Measurements from ENCODE around the gene TBX4. TPM values are rescaled to one million over a fixed set of nuclear protein-coding genes. Genes with fewer than 3 reads are reported as not detected.
"Not testable (repeated sequence)": the region's sequence is repeated elsewhere in the genome, so short reads cannot be mapped to it uniquely, and the experiment has no call there.

The TBX4 gene
- total RNA-seq, 4 donors from 2014 or later, result 0.27 TPM; not detected in 3

DNA sequence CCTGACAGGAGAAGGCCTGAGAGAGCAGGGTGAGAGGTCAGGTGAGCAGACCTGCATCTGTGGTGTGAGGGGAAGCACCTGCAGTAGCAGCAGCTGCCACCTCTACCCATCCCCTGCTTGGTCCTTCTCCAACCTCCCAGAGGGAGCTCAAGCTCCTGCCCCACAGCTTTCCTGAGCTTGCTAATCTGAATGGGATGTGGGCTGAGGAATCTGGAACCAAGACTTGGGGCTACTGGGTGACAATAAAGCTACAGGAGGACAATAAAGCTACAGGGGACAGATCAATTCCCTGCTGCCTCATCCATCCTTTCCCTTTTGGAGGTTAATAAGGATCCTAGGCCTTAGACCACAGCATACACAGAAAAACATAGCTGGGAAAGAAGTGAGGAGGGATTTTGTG lies 4.9 kb upstream of the TBX4 start:
- no peak for TF ChIP-seq EP300 (IDR thresholded peaks at IDR 0.05)
- TF ChIP-seq POLR2A (IDR thresholded peaks at IDR 0.05), result no peak
- no peak for TF ChIP-seq POLR2AphosphoS5 (IDR thresholded peaks at IDR 0.05)
- TF ChIP-seq, protein P1, sequence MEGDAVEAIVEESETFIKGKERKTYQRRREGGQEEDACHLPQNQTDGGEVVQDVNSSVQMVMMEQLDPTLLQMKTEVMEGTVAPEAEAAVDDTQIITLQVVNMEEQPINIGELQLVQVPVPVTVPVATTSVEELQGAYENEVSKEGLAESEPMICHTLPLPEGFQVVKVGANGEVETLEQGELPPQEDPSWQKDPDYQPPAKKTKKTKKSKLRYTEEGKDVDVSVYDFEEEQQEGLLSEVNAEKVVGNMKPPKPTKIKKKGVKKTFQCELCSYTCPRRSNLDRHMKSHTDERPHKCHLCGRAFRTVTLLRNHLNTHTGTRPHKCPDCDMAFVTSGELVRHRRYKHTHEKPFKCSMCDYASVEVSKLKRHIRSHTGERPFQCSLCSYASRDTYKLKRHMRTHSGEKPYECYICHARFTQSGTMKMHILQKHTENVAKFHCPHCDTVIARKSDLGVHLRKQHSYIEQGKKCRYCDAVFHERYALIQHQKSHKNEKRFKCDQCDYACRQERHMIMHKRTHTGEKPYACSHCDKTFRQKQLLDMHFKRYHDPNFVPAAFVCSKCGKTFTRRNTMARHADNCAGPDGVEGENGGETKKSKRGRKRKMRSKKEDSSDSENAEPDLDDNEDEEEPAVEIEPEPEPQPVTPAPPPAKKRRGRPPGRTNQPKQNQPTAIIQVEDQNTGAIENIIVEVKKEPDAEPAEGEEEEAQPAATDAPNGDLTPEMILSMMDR (IDR thresholded peaks at IDR 0.05), result no peak

DNA sequence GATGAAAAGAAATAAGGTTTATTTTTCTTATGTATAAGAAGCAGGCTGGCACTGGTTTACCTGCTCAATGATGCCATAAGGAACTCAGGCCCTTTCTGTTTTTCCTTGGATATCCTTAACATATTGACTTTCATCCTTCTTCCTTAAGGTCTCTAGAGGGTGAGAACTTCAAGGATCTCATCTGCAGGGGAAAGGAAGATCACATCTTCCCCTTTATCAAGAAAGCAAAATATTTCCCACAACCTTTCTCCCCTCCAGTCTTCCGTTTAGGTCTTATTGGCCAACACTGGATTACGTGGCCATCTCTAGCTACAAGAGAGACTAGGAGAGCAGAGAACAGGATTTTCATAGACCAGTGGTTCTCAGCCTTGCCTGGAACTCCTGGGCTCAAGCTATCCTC lies 4.2 kb upstream of the TBX4 start:
- TF ChIP-seq, protein P1 (IDR thresholded peaks at IDR 0.05), result no peak
- no peak for TF ChIP-seq EP300 (IDR thresholded peaks at IDR 0.05)
- TF ChIP-seq POLR2AphosphoS5 (IDR thresholded peaks at IDR 0.05), result no peak
- no peak for TF ChIP-seq POLR2A (IDR thresholded peaks at IDR 0.05)
- 69% methylated on average over 2 of the region's 2 CpGs; no CpG with 5 or more reads in 1 of the 2 donors for WGBS, 2 donors (ENCODE audit: low coverage in 1 of 2)

More for the DNA sequence above, 4.9 kb upstream of the TBX4 start:
- Histone ChIP-seq H3K27me3 (peaks cover 43% of the 10 kb centered on the region), H3K4me3 (no peak overlapping the region), H3K36me3 (no peaks in the 10 kb centered on the region), H3K27ac (no peak overlapping the region), H3K4me1 (peaks cover 0 to 11% (median 10%) of the 10 kb centered on the region in 3 donors), H3K9me3 (no peaks in the 10 kb centered on the region)
- no peak for ATAC-seq

DNA sequence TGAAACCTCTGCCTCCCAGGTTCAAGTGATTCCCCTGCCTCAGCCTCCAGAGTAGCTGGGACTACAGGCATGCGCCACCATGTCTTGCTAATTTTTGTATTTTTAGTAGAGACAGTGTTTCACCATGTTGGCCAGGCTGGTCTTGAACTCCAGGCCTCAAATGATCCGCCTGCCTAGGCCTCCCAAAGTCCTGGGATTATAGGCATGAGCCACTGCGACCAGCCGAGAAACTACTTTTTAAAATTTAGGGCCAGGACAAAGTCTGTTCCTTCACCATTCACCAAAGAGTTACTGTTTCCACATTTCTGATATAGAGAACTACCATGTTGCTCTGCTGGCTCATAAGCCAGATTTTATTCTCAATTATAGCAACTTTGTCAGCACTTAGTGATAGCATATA lies 3.1 kb upstream of the TBX4 start:
- H3K4me3 ChIP-seq, H3K36me3 ChIP-seq, ATAC-seq, H3K9me3 ChIP-seq, H3K27ac ChIP-seq: not testable (repeated sequence)
- Histone ChIP-seq H3K27me3 (peaks cover 42% of the 10 kb centered on the region), H3K4me1 (peaks cover 0 to 17% (median 10%) of the 10 kb centered on the region in 3 donors)
- WGBS, 2 donors (ENCODE audit: low coverage in 1 of 2), result 89 to 100% methylated on average over 1 to 4 of the region's 4 CpGs

More for the DNA sequence above, 4.2 kb upstream of the TBX4 start:
- H3K4me3 ChIP-seq, result no peak overlapping the region
- no peaks in the 10 kb centered on the region for H3K9me3 ChIP-seq
- peaks cover 47% of the 10 kb centered on the region for H3K27me3 ChIP-seq
- H3K36me3 ChIP-seq, result no peaks in the 10 kb centered on the region
- no peak overlapping the region for H3K27ac ChIP-seq
- peaks cover 0 to 15% (median 10%) of the 10 kb centered on the region in 3 donors for H3K4me1 ChIP-seq
- no peak for ATAC-seq

DNA sequence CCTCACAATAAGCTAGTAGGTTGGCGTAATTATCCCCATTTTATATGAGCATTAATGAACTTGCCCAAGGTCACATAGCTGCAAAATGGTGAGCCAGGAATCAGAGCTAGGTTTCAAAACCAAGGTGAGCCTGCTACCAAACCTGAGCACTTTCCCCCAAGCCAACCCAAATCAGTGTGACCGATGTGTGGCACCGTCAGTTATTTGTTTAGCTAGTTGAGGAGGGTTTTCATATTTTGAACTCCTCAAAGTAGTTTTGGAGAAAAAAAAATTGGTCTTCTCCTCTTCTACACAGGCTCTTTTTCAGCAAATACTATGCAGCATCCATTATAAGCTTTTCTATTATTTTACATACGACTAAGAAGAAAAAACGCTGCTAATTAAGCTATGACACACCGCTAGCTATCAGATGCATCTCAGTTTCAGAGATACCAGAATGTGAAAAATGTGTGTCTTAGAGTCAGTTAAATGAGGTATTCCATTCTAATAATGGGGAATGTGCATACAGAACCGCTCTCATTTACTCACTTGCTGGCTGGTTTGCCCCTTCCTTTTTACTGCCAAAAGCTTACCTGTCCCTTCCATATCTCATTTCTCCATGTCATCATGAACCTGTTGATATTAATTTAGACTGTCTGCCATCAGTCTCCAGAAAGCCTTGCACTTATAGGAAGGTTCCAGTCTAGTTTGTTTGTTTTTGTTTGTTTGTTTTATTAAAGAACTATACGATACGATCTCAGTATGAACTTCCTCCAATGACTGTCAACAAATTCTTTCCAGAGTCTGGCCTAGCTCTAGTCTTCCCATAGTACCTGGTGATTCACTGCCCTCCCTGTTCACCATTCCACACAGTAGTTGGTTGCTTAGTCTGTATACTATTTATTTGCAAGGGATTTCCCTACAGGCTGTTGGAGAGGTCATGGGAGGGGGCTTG lies 2.2 kb upstream of the TBX4 start:
- 80 to 92% methylated on average over 9 of the region's 9 CpGs for whole genome bisulfite sequencing, 2 donors (ENCODE audit: low coverage in 1 of 2)
- Histone ChIP-seq H3K27me3 (peaks cover 51% of the 10 kb centered on the region), H3K36me3 (no peaks in the 10 kb centered on the region), H3K27ac (no peak overlapping the region), H3K9me3 (no peaks in the 10 kb centered on the region), H3K4me3 (no peak overlapping the region), H3K4me1 (peaks cover 0 to 25% (median 10%) of the 10 kb centered on the region in 3 donors)
- TF ChIP-seq EP300 (IDR thresholded peaks at IDR 0.05), result no peak
- TF ChIP-seq, protein P1 (IDR thresholded peaks at IDR 0.05), result no peak
- ATAC-seq, result no peak

DNA sequence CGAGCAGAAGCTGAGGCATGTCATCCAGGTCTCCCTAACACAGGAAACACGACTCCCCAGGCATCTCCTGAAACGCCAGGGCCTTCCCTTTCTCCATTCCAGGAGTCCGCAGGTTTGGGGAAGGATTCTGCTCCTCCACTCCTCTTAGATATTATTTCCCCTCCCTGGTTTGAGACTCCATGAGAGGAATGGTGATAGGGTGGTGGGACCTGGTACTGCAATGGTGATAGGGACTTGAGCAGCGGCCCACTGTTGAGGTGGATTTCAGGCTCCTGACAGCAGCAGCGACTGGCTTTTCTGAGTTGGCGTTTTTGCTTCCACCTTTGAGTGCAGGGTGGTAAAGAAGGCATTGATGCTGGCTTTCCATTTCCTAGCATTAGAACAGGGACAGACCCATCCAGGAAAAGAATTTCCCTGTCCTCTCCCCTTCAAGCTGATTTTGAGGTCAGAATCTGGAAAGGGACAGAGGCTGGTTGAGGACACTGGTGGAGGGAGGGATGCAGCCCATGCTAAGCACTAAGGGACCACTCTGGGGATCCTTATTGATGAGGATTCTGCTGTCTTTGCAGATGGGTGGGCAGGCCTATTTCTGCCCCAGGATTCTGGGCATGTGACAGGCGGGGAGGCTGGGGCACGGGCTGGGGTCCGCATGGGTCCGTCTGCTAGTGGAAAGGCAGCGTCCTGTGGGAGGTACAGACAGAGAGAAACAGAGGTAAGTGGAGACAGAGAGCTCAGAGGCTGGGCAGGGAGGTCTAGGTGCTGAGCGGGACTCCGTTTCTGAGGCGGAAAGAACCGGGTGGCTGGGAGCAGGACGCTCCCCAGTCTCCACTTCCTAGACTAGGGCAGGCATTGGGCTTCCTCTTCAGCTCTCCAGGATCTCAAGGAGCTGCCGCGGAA lies 1.3 kb upstream of the TBX4 start:
- Histone ChIP-seq H3K4me3 (no peak overlapping the region), H3K27me3 (peaks cover 60% of the 10 kb centered on the region), H3K9me3 (no peaks in the 10 kb centered on the region), H3K27ac (no peak overlapping the region), H3K4me1 (peaks cover 0 to 27% (median 10%) of the 10 kb centered on the region in 3 donors), H3K36me3 (no peaks in the 10 kb centered on the region)
- 72 to 75% methylated on average over 6 to 17 of the region's 19 CpGs for WGBS, 2 donors (ENCODE audit: low coverage in 1 of 2)
- TF ChIP-seq POLR2A (IDR thresholded peaks at IDR 0.05), result no peak
- TF ChIP-seq POLR2AphosphoS5 (IDR thresholded peaks at IDR 0.05), result no peak
- TF ChIP-seq, protein P1 (IDR thresholded peaks at IDR 0.05), result no peak
- no peak for TF ChIP-seq EP300 (IDR thresholded peaks at IDR 0.05)
- ATAC-seq, result no peak
